HG03460 (cell line): ENCODE data around the gene OR2S2.
"Not testable (repeated sequence)": the region's sequence is repeated elsewhere in the genome, so short reads cannot be mapped to it uniquely, and the experiment has no call there.

Source experiments
- ATAC-seq: cut with Tn5 transposase; IDR thresholded peaks from one replicate; pipeline ENCODE4 v1.9.1; 2021; ENCODE audit not compliant: unreplicated experiment

OR2S2 gene

GRCh38 chr9:35935261-35935660, 22.7 kb downstream of the OR2S2 start:
- ATAC-seq = no peak

- ATAC-seq = not testable (repeated sequence)
These were observed 23.9 kb downstream of the OR2S2 start for GRCh38 chr9:35934069-35934468.

GRCh38 chr9:35933550-35934067, 24.3 kb downstream of the OR2S2 start:
- ATAC-seq = no peak

GRCh38 chr9:35932735-35933134, 25.2 kb downstream of the OR2S2 start:
- no peak for ATAC-seq

- ATAC-seq = no peak
These were observed 27.0 kb downstream of the OR2S2 start for GRCh38 chr9:35930989-35931388.

GRCh38 chr9:35930521-35930920, 27.4 kb downstream of the OR2S2 start:
- no peak for ATAC-seq

GRCh38 chr9:35929453-35929718, 28.6 kb downstream of the OR2S2 start:
- ATAC-seq = no peak

GRCh38 chr9:35928591-35929452, 29.1 kb downstream of the OR2S2 start:
- no peak for ATAC-seq

GRCh38 chr9:35923927-35924763, 33.8 kb downstream of the OR2S2 start:
- no peak for ATAC-seq

GRCh38 chr9:35923598-35923926, 34.4 kb downstream of the OR2S2 start:
- no peak for ATAC-seq

GRCh38 chr9:35920051-35920620, 37.8 kb downstream of the OR2S2 start:
- no peak for ATAC-seq

- no peak for ATAC-seq
These were observed 38.5 kb downstream of the OR2S2 start for GRCh38 chr9:35919212-35920008.

- no peak for ATAC-seq
These were observed 39.2 kb downstream of the OR2S2 start for GRCh38 chr9:35918780-35919179.

- no peak for ATAC-seq
These were observed 40.7 kb downstream of the OR2S2 start for GRCh38 chr9:35917261-35917660.

- no peak for ATAC-seq
These were observed 42.2 kb downstream of the OR2S2 start for GRCh38 chr9:35915681-35916294.

GRCh38 chr9:35914301-35914807, 43.6 kb downstream of the OR2S2 start:
- no peak for ATAC-seq

- ATAC-seq = not testable (repeated sequence)
These were observed 44.5 kb downstream of the OR2S2 start for GRCh38 chr9:35913429-35913828.

- no peak for ATAC-seq
These were observed 45.1 kb downstream of the OR2S2 start for GRCh38 chr9:35912791-35913400.

- no peak for ATAC-seq
These were observed 46.3 kb downstream of the OR2S2 start for GRCh38 chr9:35911690-35912089.
